ENCODE results near the gene TRUB2.

TRUB2 gene

DNA sequence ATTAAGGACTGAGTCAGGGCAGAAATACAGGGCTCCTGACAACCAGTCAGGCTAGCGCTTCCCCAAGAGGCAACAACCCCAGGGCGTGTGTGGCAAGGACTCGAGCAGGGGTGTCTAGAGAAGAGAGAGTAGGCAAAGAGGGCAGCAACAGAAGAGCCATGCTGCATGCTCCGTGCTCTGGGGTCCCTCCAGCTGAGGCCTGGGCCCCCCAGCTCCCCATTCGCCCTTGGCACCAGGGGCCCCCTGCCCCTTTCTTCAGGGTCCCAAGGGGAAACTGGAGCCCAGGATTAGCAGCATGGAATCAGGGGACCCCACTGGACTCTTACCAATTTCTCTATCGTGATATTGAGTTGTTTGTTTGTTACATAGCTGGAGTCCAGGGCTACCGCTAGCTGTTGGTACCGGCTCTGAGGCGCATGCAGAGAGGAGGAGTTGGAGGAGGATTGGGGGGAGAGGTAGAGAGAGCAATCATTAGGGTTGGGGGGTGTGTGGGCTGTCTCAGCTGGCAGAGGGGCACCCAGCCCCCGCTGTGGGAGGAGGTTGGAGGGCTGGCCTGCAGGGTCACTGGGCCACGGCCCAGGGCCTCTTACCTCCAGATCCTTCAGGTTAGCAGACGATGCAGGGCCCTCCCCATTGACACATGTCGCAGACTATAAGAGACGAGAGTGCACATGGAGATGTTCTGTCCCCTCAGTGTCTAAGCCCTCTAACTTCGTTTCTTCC, 55.2 kb downstream of the TRUB2 start:
- DNase-seq: no peak

DNA sequence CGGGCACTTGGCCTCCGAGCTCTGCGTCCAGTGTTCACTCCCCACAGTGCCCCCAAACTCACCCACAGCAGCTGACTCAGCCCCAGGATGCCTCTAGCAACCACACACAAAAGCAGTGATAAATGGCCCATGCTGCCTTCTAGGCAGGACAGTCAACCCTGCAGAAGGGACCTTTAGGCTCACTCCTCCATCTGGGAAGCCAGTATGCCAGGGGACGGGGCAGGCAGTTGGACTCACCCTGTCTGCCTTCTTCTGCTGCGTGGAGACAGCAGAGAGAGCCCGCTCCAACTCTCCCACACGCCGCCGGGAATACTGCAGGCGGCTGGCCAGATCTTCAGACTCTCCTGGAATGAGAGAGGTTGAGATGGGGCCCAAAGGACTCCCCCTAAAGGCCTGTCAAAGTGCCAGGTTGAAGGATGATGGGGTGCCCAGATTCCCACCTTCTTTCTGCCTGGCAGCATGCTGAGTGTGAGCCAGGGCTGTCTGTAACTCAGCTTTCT, 56.8 kb downstream of the TRUB2 start:
- no peak for DNase-seq

DNA sequence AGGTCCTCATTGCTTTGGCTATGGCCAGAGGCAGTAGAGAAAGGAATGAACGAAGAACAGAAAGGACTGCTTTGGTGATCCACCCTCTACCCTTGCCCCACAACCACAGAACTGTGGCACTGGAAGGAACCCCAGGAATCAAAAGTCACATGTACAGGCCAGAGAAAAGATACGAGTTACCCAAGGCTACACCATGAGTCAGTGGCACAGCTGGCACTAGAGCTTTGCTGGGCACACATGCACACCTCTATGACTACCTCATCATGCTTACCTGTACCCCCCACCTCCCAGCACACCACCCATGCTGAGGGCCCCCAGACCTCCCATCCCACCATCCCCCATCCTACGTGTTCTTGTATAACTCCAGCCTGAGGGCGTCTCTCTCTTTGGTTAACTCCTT, 59.6 kb downstream of the TRUB2 start:
- DNase-seq: no peak

DNA sequence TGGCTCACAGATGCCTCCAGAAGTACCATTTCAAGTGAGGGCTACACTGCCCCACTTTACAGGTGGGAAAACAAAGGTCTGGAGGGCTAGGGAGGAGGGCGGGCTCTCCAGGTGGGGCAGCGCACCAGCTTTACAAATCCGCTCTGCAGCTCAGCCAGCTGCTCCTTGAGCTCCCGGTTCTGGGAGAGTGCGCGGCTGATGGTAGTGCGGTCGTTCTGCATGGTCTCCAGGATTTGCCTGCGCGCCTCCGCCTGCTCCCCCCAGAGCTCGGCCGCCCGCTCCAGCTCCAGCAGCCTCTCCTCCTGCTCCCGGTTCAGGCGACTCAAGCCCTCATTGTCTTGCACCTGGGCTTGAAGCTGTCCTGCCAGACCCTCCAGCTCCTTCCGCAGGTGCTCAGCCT, 61.9 kb downstream of the TRUB2 start:
- no peak for DNase-seq

DNA sequence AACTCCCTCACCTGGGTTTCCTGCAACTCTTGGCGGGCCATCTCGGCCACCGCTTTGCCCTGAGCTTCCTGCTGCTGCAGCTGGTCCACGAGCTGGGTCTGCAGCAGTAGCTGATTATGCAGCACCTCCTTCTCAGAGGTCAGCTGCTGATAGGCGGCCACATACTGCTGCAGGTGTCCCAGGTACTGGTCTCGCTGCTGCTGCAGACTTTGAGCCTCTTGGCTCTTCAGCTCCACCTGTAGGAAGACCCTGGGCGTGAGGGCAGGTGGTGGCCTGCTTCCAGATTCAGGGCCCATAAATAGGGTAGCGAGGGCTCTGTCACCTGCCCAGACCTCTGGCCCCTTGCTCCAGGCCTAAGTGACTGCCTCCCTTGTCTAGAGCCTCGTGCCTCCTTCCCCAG, 63.1 kb downstream of the TRUB2 start:
- DNase-seq: no peak

DNA sequence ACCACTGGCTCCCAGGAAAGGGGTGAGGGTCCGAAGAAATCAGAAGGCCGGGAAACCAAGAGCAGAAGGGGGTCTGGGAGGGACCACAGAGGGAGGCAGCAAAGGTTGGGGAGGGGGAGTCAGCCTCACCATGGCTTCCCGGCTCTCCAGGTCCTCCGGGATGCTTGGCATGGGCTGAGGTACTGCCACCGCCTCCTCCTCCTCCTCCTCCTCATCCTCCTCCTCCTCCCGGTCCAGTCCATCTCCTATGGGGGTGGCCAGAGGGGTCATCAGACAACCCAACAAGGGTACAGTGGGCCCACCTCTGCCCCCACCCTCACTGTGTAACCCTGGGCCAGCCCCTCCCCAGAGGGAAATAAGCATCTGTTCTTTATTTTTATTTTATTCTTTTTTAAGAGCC, 63.9 kb downstream of the TRUB2 start:
- no peak for DNase-seq

DNA sequence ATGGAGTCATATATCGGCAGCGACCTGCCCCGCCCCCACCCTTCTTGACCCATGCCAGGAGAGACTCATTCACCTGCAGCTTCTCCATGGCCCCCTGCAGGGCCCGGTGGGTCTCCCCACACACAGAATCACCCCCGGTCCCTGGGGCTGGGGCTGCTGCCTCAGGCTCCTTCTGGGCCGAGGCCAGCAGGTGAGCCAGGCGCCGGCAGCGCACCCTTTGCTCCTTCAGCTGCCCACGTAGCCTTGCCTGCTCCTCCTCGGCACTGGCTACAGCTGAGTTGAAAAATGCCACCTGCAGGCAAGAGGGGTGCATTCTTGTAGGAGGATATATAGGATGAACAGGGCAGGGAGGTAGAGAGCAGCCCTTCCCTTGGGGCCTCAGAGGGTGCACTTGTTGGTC, 64.3 kb downstream of the TRUB2 start:
- no peak for DNase-seq

DNA sequence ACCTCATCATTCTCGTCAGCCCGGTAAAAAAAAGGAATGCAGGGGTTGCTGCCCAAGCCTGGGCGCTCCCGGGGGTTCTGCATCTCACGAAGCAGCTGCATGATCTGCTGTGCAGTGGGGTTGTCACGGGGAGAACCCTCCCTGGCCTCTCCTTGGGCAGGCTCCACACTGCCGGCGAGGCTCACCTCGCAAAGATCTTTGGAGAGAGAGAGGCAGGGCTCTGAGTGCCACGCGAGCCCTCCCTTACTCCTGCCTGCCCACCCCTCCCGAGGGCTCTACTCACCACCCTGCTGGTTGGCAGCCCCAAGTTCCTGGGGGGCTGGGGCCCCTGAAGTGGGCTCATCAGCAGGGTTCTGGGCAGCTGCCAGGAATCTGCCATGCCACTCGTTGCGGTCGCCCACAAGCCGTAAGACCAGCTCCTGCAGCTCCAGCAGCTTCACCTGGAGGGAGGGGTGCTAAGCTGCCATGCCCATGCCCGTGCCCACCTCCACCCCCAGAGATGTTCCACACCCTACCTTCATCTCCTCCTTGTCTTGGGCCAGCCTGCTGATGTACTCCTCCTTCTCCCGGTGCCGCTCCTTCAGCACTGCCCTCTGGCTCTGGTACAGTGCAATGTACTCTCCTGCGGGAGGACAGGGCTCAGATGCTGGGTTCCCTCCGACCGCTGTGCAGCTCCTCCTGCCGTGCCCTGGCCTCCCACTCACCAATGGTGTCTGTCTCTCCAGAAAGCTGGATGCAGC, 65.0 kb downstream of the TRUB2 start:
- no peak for DNase-seq

All from fibroblast of skin of right quadriceps (primary cell).